Measurements from ENCODE around the gene CFAP45. TPM values are rescaled to one million over a fixed set of nuclear protein-coding genes. Genes with fewer than 3 reads are reported as not detected.

The CFAP45 gene
- total and polyA plus RNA-seq, 2 of the 8 experiments (the other 6 are each of a cell fraction or from before 2014, with no cell fraction given): 0.05 TPM; not detected in 1

- Histone ChIP-seq H3K23ac (ENCODE audit: insufficient read length) (no peak overlapping the region), H2BK15ac (ENCODE audit: low read length) (no peak overlapping the region), H3K4me1 (replicated peaks in 1 of 4; ENCODE audit: control insufficient read depth in 3 of 4, insufficient read depth in 4 of 4, low read length in 3 of 4) (no peaks in the 10 kb centered on the region), H4K5ac (ENCODE audit: insufficient read length, low read depth, low read length) (no peak overlapping the region), H4K8ac (ENCODE audit: extremely low read depth, insufficient read depth, low read length) (no peak overlapping the region), H3K4ac (replicated peaks; ENCODE audit: insufficient read length, low read depth, low read length) (no peak overlapping the region), H2BK5ac (ENCODE audit: low read depth, low read length) (no peak overlapping the region), H4K91ac (replicated peaks; ENCODE audit: insufficient read length, low read length) (no peak overlapping the region), H2BK20ac (ENCODE audit: low read length) (no peak overlapping the region), H2BK120ac (replicated peaks; ENCODE audit: low read depth, low read length) (no peak overlapping the region), H3K27ac (ENCODE audit: low read depth, low read length) (no peak overlapping the region), H3K23me2 (ENCODE audit: low read depth, low read length) (no peaks in the 10 kb centered on the region; the same call in 1 of the 2 replicates), H3K79me1 (ENCODE audit: low read depth, low read length) (no peaks in the 10 kb centered on the region), H3K9ac (replicated peaks in 1 of 4; ENCODE audit: extremely low read depth in 1 of 4, low read depth in 3 of 4, low read length in 3 of 4) (no peak overlapping the region; a peak in 1 of 7 replicates), H3K18ac (ENCODE audit: extremely low read depth, low read length) (no peak overlapping the region), H3K36me3 (ENCODE audit: control insufficient read depth in 2 of 4, insufficient read depth in 4 of 4, low read length in 3 of 4) (no peaks in the 10 kb centered on the region), H2BK12ac (ENCODE audit: low read depth, low read length) (no peak overlapping the region; the same call in 1 of the 2 replicates), H3K4me2 (ENCODE audit: insufficient read depth in 1 of 2, low read depth in 2 of 2, low read length in 2 of 2) (no peak overlapping the region), H3K79me2 (ENCODE audit: control insufficient read depth in 1 of 2, insufficient read depth in 2 of 2, low read length in 2 of 2) (no peaks in the 10 kb centered on the region), H3K56ac (replicated peaks; ENCODE audit: insufficient read length, low read depth, low read length) (no peak overlapping the region), H3K14ac (ENCODE audit: insufficient read length) (no peak overlapping the region), H2AFZ (ENCODE audit: low read length) (no peak overlapping the region), H4K20me1 (replicated peaks in 1 of 2; ENCODE audit: control insufficient read depth in 1 of 2, insufficient read depth in 2 of 2, low read length in 2 of 2) (no peaks in the 10 kb centered on the region), H3K4me3 (ENCODE audit: extremely low read depth in 1 of 4, insufficient read depth in 2 of 4, low read depth in 3 of 4, low read length in 4 of 4) (no peak overlapping the region), H3K9me3 (ENCODE audit: insufficient read depth in 2 of 2, low read depth in 1 of 2, low read length in 1 of 2) (no peaks in the 10 kb centered on the region), H2AK5ac (ENCODE audit: low read depth, low read length) (no peak overlapping the region), H3K27me3 (replicated peaks in 1 of 4; ENCODE audit: control insufficient read depth in 3 of 4, extremely low read depth in 1 of 4, insufficient read depth in 3 of 4, low read length in 3 of 4) (no peaks in the 10 kb centered on the region; a peak in 1 of 7 replicates)
- FAIRE-seq: no peak
- 82% methylated on average over 6 of the region's 6 CpGs; no CpG with 5 or more reads in 1 of the 2 experiments for WGBS, 2 experiments (ENCODE audit: extremely low coverage in 1 of 2, insufficient coverage in 1 of 2, insufficient read length in 1 of 2, insufficient replicate concordance in 2 of 2, low coverage in 1 of 2, low lambda C conversion rate in 2 of 2, missing lambda C conversion rate in 1 of 2)
- POLR2A ChIA-PET (ENCODE audit: partially characterized antibody): no interaction called here
- DNase-seq (ENCODE audit: low read depth in 1 of 2, low spot score in 2 of 2): no peak
- CTCF ChIA-PET (ENCODE audit: partially characterized antibody): interaction anchor here (1.0 to 20.8 kb wide), 5 partner anchors 9 to 78 kb away, joined by 3 to 645 read pairs (median 4); partner anchors contain the start of gene FCRL6
- TF ChIP-seq ZNF274 (IDR thresholded peaks at IDR 0.05; ENCODE audit: borderline replicate concordance, extremely low read depth, low read length) (no peak), JUND (IDR thresholded peaks at IDR 0.05; ENCODE audit: low read length) (no peak), PHF8 (conservative IDR thresholded peaks at IDR 0.05; ENCODE audit: low read depth, low read length) (no peak), RNF2 (IDR thresholded peaks at IDR 0.05; ENCODE audit: borderline replicate concordance, low read depth, low read length, missing control alignments, poor library complexity, severe bottlenecking) (no peak), TEAD4 (IDR thresholded peaks at IDR 0.05; ENCODE audit: low read depth, low read length) (no peak)
Measured at GRCh38 chr1:159881622-159882526, 18.1 kb downstream of the CFAP45 start.

All from H1 (cell line).